ENCODE results near the gene OR4F17. TPM values are rescaled to one million over a fixed set of nuclear protein-coding genes. Genes with fewer than 3 reads are reported as not detected.
"Not testable (repeated sequence)": the region's sequence is repeated elsewhere in the genome, so short reads cannot be mapped to it uniquely, and the experiment has no call there.

Gene OR4F17
- total RNA-seq, 2 donors from 2014 or later: not detected

GRCh38 chr19:120443-121140 lies 13.7 kb downstream of the OR4F17 start:
- H3K4me3 Mint-ChIP-seq; H3K36me3 ChIP-seq (ENCODE audit: control insufficient read depth, insufficient read depth, low read length); H3K27ac Mint-ChIP-seq; H3K27me3 ChIP-seq (ENCODE audit: control insufficient read depth, insufficient read depth, low read length, poor library complexity, severe bottlenecking); H3K4me1 ChIP-seq (ENCODE audit: control insufficient read depth, insufficient read depth, low read length); H3K4me3 ChIP-seq (ENCODE audit: low read length); DNase-seq; H3K27ac ChIP-seq (ENCODE audit: low read depth, low read length); H3K9ac ChIP-seq (ENCODE audit: extremely low read depth, low read length, poor library complexity, severe bottlenecking); H3K27me3 Mint-ChIP-seq (ENCODE audit: insufficient read depth); H3K4me1 Mint-ChIP-seq; H3K9me3 ChIP-seq (ENCODE audit: control insufficient read depth, low read length); H3K9me3 Mint-ChIP-seq; H3K36me3 Mint-ChIP-seq (ENCODE audit: low read depth): not testable (repeated sequence)
- no CpG with 5 or more reads among the region's 5 CpGs for WGBS, 2 experiments (ENCODE audit: insufficient coverage in 1 of 2, insufficient read length in 1 of 2)

Other genes with a start within 250 kb of the OR4F17 start
- gene PLPP2, start 184.3 kb downstream of the OR4F17 start, total RNA-seq: 10 to 100 TPM; 49.9 to 56.9 TPM
- gene MIER2, start 237.7 kb downstream of the OR4F17 start, total RNA-seq: 10 to 100 TPM; 50.5 to 51.3 TPM

All from endodermal cell (in vitro differentiated cells).